ENCODE measurements around the gene RNF220.

RNF220 gene

GRCh38 chr1:44536357-44537209, 131.5 kb downstream of the RNF220 start:
- Mint-ChIP-seq H3K27me3 (peaks cover 6% of the 10 kb centered on the region), H3K9me3 (no peaks in the 10 kb centered on the region), H3K27ac (no peak overlapping the region), H3K4me1 (peaks cover 12% of the 10 kb centered on the region), H3K4me3 (no peak overlapping the region)
- no peak for ATAC-seq
- no peak for DNase-seq

DNA sequence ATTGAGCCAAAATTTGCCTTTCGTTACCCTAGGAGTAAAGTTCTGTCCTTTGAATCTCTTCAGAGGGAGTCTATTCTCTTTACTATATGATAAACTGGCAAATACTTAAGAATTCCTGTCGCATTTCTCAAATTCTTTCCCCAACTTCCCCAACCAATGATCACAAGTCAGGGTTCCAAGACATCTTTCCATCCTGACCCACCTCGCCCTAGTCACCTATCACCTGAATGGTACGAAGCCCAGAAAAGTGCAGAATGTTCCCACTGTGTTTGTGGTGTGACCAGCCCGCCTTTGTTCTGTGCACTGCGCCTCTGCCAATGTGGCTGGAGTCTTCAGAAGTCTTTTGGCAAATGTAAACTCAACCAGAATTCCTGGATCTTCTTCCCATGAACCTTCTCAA, 132.5 kb downstream of the RNF220 start:
- H3K9me3 Mint-ChIP-seq, result no peaks in the 10 kb centered on the region
- H3K27me3 Mint-ChIP-seq, result peaks cover 8% of the 10 kb centered on the region
- peaks cover 4% of the 10 kb centered on the region for H3K4me1 Mint-ChIP-seq
- DNase-seq, result no peak
- ATAC-seq, result no peak
- no peak overlapping the region for H3K27ac Mint-ChIP-seq
- no peak overlapping the region for H3K4me3 Mint-ChIP-seq

DNA sequence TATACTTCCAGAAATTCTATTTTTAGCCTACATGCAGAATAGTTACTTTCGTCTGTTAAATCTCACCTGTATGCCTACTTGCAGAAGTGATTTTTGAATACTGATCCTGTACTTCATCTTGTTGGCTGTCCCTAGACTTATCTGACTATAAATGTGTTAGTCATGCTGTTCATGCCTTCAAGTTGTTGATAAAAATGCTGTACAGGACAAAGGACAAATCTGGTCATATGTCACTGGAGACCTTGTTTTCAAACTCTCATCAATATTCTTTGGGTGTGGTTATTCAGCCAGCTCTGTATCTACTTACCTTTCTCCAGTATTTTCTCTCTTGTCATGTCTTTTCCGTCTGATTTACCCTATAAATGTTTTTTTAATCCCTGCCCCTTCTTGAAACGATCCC, 132.9 kb downstream of the RNF220 start:
- ATAC-seq (no peak), DNase-seq (no peak)
- H3K27ac Mint-ChIP-seq, result no peak overlapping the region
- peaks cover 8% of the 10 kb centered on the region for H3K27me3 Mint-ChIP-seq
- no peaks in the 10 kb centered on the region for H3K9me3 Mint-ChIP-seq
- no peak overlapping the region for H3K4me3 Mint-ChIP-seq
- no peaks in the 10 kb centered on the region for H3K4me1 Mint-ChIP-seq

DNA sequence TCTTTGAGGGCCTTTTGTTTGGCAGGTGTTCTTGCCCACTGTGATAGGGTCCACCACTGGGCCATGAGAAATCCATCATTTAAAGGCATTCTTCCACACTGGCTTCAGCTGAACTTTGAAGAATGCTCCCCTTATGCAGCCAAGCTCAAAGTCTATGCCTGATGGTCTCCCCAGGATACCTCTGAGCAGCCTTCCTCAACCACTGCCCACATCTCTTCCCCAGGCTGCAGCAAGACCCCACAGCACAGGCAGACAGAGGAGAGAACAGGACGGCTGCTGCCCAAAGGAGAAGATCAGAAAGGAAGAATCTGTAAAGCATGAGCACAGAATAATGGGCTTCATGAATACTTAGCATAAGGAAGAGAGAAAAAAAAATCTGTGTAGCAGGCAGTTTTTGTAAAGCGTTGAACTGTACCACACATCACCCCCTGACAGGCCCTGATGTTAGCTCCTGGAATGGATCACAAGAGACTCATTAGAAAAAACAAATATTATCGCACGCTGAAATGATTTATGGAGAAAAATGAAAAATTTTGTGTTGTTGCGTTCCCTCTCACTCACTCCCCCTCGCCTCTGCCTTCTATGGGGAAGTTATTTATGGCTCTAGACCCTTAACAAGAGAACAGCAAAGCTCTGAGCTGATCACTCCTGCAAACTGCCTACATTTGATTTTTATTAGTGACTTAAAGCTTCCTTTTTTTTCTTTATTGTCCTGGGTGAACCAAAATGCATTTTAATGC, 135.1 kb downstream of the RNF220 start:
- Mint-ChIP-seq H3K4me1 (no peaks in the 10 kb centered on the region), H3K27me3 (peaks cover 8% of the 10 kb centered on the region), H3K9me3 (no peaks in the 10 kb centered on the region), H3K4me3 (no peak overlapping the region), H3K27ac (no peak overlapping the region)
- no peak for ATAC-seq
- no peak for DNase-seq

GRCh38 chr1:44542420-44543063, 137.5 kb downstream of the RNF220 start:
- Mint-ChIP-seq H3K27me3 (peaks cover 8% of the 10 kb centered on the region), H3K4me1 (no peaks in the 10 kb centered on the region), H3K4me3 (no peak overlapping the region), H3K9me3 (no peaks in the 10 kb centered on the region), H3K27ac (no peak overlapping the region)
- no peak for ATAC-seq
- DNase-seq, result no peak

GRCh38 chr1:44543064-44543744, 138.1 kb downstream of the RNF220 start:
- ATAC-seq, result no peak
- Mint-ChIP-seq H3K27ac (no peak overlapping the region), H3K4me3 (no peak overlapping the region)

GRCh38 chr1:44543786-44544185, 138.7 kb downstream of the RNF220 start:
- ATAC-seq (no peak), DNase-seq (no peak)
- Mint-ChIP-seq H3K27ac (no peak overlapping the region), H3K4me1 (no peaks in the 10 kb centered on the region), H3K4me3 (no peak overlapping the region), H3K9me3 (no peaks in the 10 kb centered on the region), H3K27me3 (peaks cover 8% of the 10 kb centered on the region)

More at GRCh38 chr1:44543064-44543744, 138.1 kb downstream of the RNF220 start:
- no peak for DNase-seq
- no peaks in the 10 kb centered on the region for H3K4me1 Mint-ChIP-seq
- no peaks in the 10 kb centered on the region for H3K9me3 Mint-ChIP-seq
- peaks cover 8% of the 10 kb centered on the region for H3K27me3 Mint-ChIP-seq

DNA sequence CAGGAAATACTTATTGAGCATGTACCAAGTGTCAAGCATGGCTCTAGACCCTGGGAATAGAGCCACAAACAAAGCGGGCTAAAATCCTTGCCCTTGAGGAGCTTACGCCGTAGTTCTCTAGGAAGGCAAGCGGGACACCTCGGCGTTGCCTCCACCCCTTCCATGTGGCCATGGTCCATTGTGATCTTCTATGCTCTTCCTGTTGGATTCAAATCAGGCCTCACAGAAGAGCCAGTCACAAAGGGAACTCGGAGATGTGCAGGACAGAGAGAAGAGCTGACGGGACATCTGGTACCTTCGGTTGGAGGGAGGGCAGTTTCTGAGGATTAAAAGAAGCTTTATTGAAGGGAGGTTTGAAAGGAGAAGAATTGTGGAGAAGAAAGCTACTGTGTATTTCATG, 139.9 kb downstream of the RNF220 start:
- Mint-ChIP-seq H3K9me3 (no peaks in the 10 kb centered on the region), H3K4me1 (no peaks in the 10 kb centered on the region), H3K27me3 (peaks cover 8% of the 10 kb centered on the region), H3K4me3 (no peak overlapping the region), H3K27ac (no peak overlapping the region)
- DNase-seq (no peak), ATAC-seq (no peak)

- ATAC-seq, result no peak
- Mint-ChIP-seq H3K4me1 (no peaks in the 10 kb centered on the region), H3K27ac (no peak overlapping the region), H3K4me3 (no peak overlapping the region), H3K9me3 (no peaks in the 10 kb centered on the region), H3K27me3 (peaks cover 8% of the 10 kb centered on the region)
- no peak for DNase-seq
Observed at GRCh38 chr1:44545961-44546360, 140.9 kb downstream of the RNF220 start.

- H3K27ac Mint-ChIP-seq, result no peak overlapping the region
- DNase-seq, result no peak
- H3K4me1 Mint-ChIP-seq, result no peaks in the 10 kb centered on the region
- no peak overlapping the region for H3K4me3 Mint-ChIP-seq
- H3K9me3 Mint-ChIP-seq, result no peaks in the 10 kb centered on the region
- peaks cover 8% of the 10 kb centered on the region for H3K27me3 Mint-ChIP-seq
- ATAC-seq, result no peak
Observed at GRCh38 chr1:44546403-44547053, 141.5 kb downstream of the RNF220 start.

DNA sequence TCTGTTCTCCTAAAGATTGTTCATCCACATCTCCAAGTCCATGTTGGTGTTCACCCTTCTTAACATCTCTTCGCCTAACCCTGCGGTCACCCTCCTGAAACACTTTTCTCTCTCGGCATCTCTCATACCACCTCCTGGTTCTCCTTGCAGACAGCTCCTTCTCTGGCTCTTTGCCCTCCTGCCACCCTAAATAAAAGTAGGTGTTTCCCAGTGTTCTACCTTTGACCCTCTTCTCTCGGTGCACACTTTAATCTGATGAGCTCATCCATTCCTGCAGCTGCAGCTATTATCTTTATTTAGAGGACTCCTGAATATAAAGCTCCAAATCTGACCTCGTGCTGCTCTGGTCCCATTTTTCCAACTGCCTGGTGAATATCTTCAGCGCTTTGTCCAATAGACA, 142.3 kb downstream of the RNF220 start:
- ATAC-seq (no peak), DNase-seq (no peak)
- H3K27ac Mint-ChIP-seq, result no peak overlapping the region
- no peak overlapping the region for H3K4me3 Mint-ChIP-seq
- H3K4me1 Mint-ChIP-seq, result no peaks in the 10 kb centered on the region
- peaks cover 1% of the 10 kb centered on the region for H3K27me3 Mint-ChIP-seq
- H3K9me3 Mint-ChIP-seq, result no peaks in the 10 kb centered on the region

GRCh38 chr1:44547837-44548236, 142.8 kb downstream of the RNF220 start:
- ATAC-seq, result no peak
- Mint-ChIP-seq H3K9me3 (no peaks in the 10 kb centered on the region), H3K27me3 (no peaks in the 10 kb centered on the region), H3K4me3 (no peak overlapping the region), H3K27ac (no peak overlapping the region), H3K4me1 (no peaks in the 10 kb centered on the region)
- no peak for DNase-seq

- no peak for DNase-seq
- Mint-ChIP-seq H3K4me1 (no peaks in the 10 kb centered on the region), H3K27ac (no peak overlapping the region), H3K27me3 (no peaks in the 10 kb centered on the region), H3K9me3 (no peaks in the 10 kb centered on the region), H3K4me3 (no peak overlapping the region)
- no peak for ATAC-seq
Observed at GRCh38 chr1:44549510-44549909, 144.5 kb downstream of the RNF220 start.

GRCh38 chr1:44553127-44553758, 148.2 kb downstream of the RNF220 start:
- Mint-ChIP-seq H3K4me1 (no peaks in the 10 kb centered on the region), H3K27ac (no peak overlapping the region), H3K4me3 (no peak overlapping the region), H3K27me3 (no peaks in the 10 kb centered on the region), H3K9me3 (no peaks in the 10 kb centered on the region)
- no peak for DNase-seq
- no peak for ATAC-seq

GRCh38 chr1:44553771-44554170, 148.7 kb downstream of the RNF220 start:
- no peak for ATAC-seq
- no peak overlapping the region for H3K4me3 Mint-ChIP-seq
- H3K9me3 Mint-ChIP-seq, result no peaks in the 10 kb centered on the region
- H3K27ac Mint-ChIP-seq, result no peak overlapping the region
- H3K4me1 Mint-ChIP-seq, result no peaks in the 10 kb centered on the region
- H3K27me3 Mint-ChIP-seq, result no peaks in the 10 kb centered on the region
- no peak for DNase-seq

Data from stimulated activated naive CD8-positive, alpha-beta T cell treated with anti-CD3 and anti-CD28 coated beads, Interleukin-15, amount 100 ng/mL, for 72 hours (primary cell).